ENCODE results near the gene OR10A4.

The OR10A4 gene

GRCh38 chr11:6892400-6892799 lies 16.0 kb downstream of the OR10A4 start, which contains the start of gene OR2D2 (continued):
- no peak for TF ChIP-seq ZNF518A (tag by site-specific recombination; conservative IDR thresholded peaks at IDR 0.05; ENCODE audit: low read depth)

- Histone ChIP-seq H3K4me1 (ENCODE audit: control insufficient read depth, insufficient read depth, low read length) (no peaks in the 10 kb centered on the region), H3K4me3 (ENCODE audit: low read depth, low read length) (no peak overlapping the region), H3K36me3 (ENCODE audit: control insufficient read depth in 2 of 2, insufficient read depth in 1 of 2, low read length in 2 of 2) (no peaks in the 10 kb centered on the region), H3K9me3 (ENCODE audit: control insufficient read depth, insufficient read depth, low read depth, low read length) (no peaks in the 10 kb centered on the region), H3K27ac (ENCODE audit: extremely low read depth, low read depth, low read length) (no peak overlapping the region)
- ChIA-PET POLR2A (no interaction called here), CTCF (no interaction called here)
- no peak for TF ChIP-seq PRDM6 (tag by site-specific recombination; IDR thresholded peaks at IDR 0.05)
Observed at GRCh38 chr11:6894097-6894496, 17.7 kb downstream of the OR10A4 start.

- no peak overlapping the region for H3K27ac ChIP-seq (ENCODE audit: extremely low read depth, low read depth, low read length)
- no peak overlapping the region for H3K4me3 ChIP-seq (ENCODE audit: low read depth, low read length)
- ChIA-PET CTCF (no interaction called here), POLR2A (no interaction called here)
- TF ChIP-seq SP7 (tag by site-specific recombination; IDR thresholded peaks at IDR 0.05): no peak
- TF ChIP-seq ZBTB26 (tag by site-specific recombination; optimal IDR thresholded peaks at IDR 0.05): no peak
- TF ChIP-seq ZNF510 (tag by site-specific recombination; IDR thresholded peaks at IDR 0.05; ENCODE audit: insufficient replicate concordance): no peak
- TF ChIP-seq ZBTB1 (tag by site-specific recombination; IDR thresholded peaks at IDR 0.05): no peak
- no peak for TF ChIP-seq ZNF366 (tag by site-specific recombination; conservative IDR thresholded peaks at IDR 0.05)
- no peak for TF ChIP-seq SCRT1 (tag by site-specific recombination; IDR thresholded peaks at IDR 0.05; ENCODE audit: borderline replicate concordance)
- TF ChIP-seq ZNF311 (tag by site-specific recombination; IDR thresholded peaks at IDR 0.05; ENCODE audit: borderline replicate concordance): no peak
- no peak for TF ChIP-seq ZNF266 (tag by site-specific recombination; IDR thresholded peaks at IDR 0.05; ENCODE audit: low read depth)
- no peak for TF ChIP-seq SP2 (tag by site-specific recombination; IDR thresholded peaks at IDR 0.05)
- no peaks in the 10 kb centered on the region for H3K36me3 ChIP-seq (ENCODE audit: control insufficient read depth in 2 of 2, insufficient read depth in 1 of 2, low read length in 2 of 2)
- H3K4me1 ChIP-seq (ENCODE audit: control insufficient read depth, insufficient read depth, low read length): no peaks in the 10 kb centered on the region
- H3K9me3 ChIP-seq (ENCODE audit: control insufficient read depth, insufficient read depth, low read depth, low read length): no peaks in the 10 kb centered on the region
Observed at GRCh38 chr11:6895010-6895409, 18.6 kb downstream of the OR10A4 start.

- CTCF ChIA-PET: no interaction called here
- TF ChIP-seq ZNF37A (tag by site-specific recombination; IDR thresholded peaks at IDR 0.05): no peak
- TF ChIP-seq IKZF3 (tag by site-specific recombination; IDR thresholded peaks at IDR 0.05): no peak
- no peak for TF ChIP-seq ZNF624 (tag by site-specific recombination; IDR thresholded peaks at IDR 0.05)
- TF ChIP-seq BCL11B (tag by site-specific recombination; IDR thresholded peaks at IDR 0.05; ENCODE audit: low read depth): no peak
- no peak for TF ChIP-seq ZSCAN23 (tag by site-specific recombination; IDR thresholded peaks at IDR 0.05)
- TF ChIP-seq, protein P1, sequence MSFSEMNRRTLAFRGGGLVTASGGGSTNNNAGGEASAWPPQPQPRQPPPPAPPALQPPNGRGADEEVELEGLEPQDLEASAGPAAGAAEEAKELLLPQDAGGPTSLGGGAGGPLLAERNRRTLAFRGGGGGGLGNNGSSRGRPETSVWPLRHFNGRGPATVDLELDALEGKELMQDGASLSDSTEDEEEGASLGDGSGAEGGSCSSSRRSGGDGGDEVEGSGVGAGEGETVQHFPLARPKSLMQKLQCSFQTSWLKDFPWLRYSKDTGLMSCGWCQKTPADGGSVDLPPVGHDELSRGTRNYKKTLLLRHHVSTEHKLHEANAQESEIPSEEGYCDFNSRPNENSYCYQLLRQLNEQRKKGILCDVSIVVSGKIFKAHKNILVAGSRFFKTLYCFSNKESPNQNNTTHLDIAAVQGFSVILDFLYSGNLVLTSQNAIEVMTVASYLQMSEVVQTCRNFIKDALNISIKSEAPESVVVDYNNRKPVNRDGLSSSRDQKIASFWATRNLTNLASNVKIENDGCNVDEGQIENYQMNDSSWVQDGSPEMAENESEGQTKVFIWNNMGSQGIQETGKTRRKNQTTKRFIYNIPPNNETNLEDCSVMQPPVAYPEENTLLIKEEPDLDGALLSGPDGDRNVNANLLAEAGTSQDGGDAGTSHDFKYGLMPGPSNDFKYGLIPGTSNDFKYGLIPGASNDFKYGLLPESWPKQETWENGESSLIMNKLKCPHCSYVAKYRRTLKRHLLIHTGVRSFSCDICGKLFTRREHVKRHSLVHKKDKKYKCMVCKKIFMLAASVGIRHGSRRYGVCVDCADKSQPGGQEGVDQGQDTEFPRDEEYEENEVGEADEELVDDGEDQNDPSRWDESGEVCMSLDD (tag by site-specific recombination; IDR thresholded peaks at IDR 0.05): no peak
- no peak for TF ChIP-seq HOXA7 (CRISPR knock-in tag; IDR thresholded peaks at IDR 0.05; ENCODE audit: borderline replicate concordance)
- no peak for TF ChIP-seq ZNF391 (tag by site-specific recombination; IDR thresholded peaks at IDR 0.05; ENCODE audit: borderline replicate concordance, low read depth)
- no peak for TF ChIP-seq SCRT1 (tag by site-specific recombination; IDR thresholded peaks at IDR 0.05; ENCODE audit: borderline replicate concordance)
- TF ChIP-seq GLIS1 (tag by site-specific recombination; IDR thresholded peaks at IDR 0.05): no peak
- no peak for TF ChIP-seq ZNF747 (tag by site-specific recombination; IDR thresholded peaks at IDR 0.05)
Observed at GRCh38 chr11:6898911-6899310, 22.5 kb downstream of the OR10A4 start.

More at GRCh38 chr11:6898911-6899310, 22.5 kb downstream of the OR10A4 start:
- POLR2A ChIA-PET: no interaction called here
- no peak overlapping the region for H3K4me3 ChIP-seq (ENCODE audit: low read depth, low read length)
- no peak overlapping the region for H3K27ac ChIP-seq (ENCODE audit: extremely low read depth, low read depth, low read length)
- H3K36me3 ChIP-seq (ENCODE audit: control insufficient read depth in 2 of 2, insufficient read depth in 1 of 2, low read length in 2 of 2): no peaks in the 10 kb centered on the region
- H3K9me3 ChIP-seq (ENCODE audit: control insufficient read depth, insufficient read depth, low read depth, low read length): no peaks in the 10 kb centered on the region
- H3K4me1 ChIP-seq (ENCODE audit: control insufficient read depth, insufficient read depth, low read length): no peaks in the 10 kb centered on the region
